Erythroblast (primary cell): ENCODE measurements around the gene NCKAP5.

Experiments used
- GATA1 ChIP-seq: IDR thresholded peaks from 2 replicates; pipeline ENCODE4 v1.6.1; 2011; ENCODE audit warnings: low read depth, mild to moderate bottlenecking, control low read depth, low read length, moderate library complexity
- POLR2A ChIP-seq: IDR thresholded peaks from 2 replicates; pipeline ENCODE4 v1.6.1; 2011; ENCODE audit warnings: mild to moderate bottlenecking, low read length

DNA sequence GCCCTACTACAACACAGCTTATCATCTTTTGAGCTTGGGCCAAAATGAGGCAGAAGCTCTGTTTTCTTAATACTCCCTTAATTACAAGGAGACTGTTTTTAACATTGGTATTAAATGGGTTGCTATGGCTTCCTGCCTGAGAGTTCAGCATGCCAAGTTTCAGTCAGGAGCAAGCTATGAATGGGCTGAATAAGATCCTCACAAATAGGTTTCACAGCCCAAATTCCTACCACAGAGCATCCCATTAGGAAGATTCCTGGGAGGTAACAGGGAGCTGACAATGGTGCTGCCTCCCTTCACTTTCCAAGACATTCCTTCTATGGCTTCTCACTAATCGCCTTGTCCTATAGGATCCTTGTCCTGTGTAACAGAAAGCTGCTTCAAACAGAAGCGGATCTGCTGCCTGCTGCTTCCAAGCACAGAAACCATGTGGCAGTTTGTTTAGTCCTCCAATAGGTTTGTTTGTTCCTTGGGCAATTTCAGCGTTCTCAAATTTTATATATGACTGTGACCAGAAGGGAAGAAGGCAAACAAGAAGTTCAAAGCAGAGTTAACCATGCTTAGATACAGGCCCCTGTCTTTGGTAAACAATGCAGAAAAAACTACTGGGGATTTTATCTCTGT is 70.9 kb downstream of the NCKAP5 start:
- TF ChIP-seq POLR2A (no peak), GATA1 (no peak)
